Neuronal stem cell (in vitro differentiated cells): ENCODE results near the gene DLX6.

Experiments used
- DNase-seq: peaks from one replicate; pipeline ENCODE4 v3.0.0-alpha.2; 2013; ENCODE audit warnings: low spot score
- H2AFZ ChIP-seq: one replicate; pipeline ENCODE4 v1.6.1; 2013; ENCODE audit warnings: mild to moderate bottlenecking, low read length, inconsistent platforms
- H2AK5ac ChIP-seq: 2 replicates; pipeline ENCODE4 v1.6.1; 2013; ENCODE audit warnings: low read depth, mild to moderate bottlenecking, inconsistent platforms, low read length, moderate library complexity, mixed read lengths
- H2BK120ac ChIP-seq: 2 replicates; pipeline ENCODE4 v1.6.1; 2013; ENCODE audit warnings: low read depth, mild to moderate bottlenecking, inconsistent platforms, low read length, moderate library complexity, mixed read lengths
- H2BK12ac ChIP-seq: one replicate; pipeline ENCODE4 v1.6.1; 2013; ENCODE audit warnings: low read length, inconsistent platforms
- H2BK15ac ChIP-seq: 2 replicates; pipeline ENCODE4 v1.6.1; 2013; ENCODE audit warnings: mild to moderate bottlenecking, low read length, inconsistent platforms, mixed read lengths
- H2BK5ac ChIP-seq: one replicate; pipeline ENCODE4 v1.6.1; 2013; ENCODE audit warnings: inconsistent platforms, mild to moderate bottlenecking, low read length, moderate library complexity
- H3K14ac ChIP-seq: one replicate; pipeline ENCODE4 v1.6.1; 2013; ENCODE audit warnings: low read length, inconsistent platforms
- H3K18ac ChIP-seq: 2 replicates; pipeline ENCODE4 v1.6.1; 2013; ENCODE audit warnings: low read length, inconsistent platforms
- H3K23ac ChIP-seq: 2 replicates; pipeline ENCODE4 v1.6.1; 2013; ENCODE audit warnings: low read depth, mild to moderate bottlenecking, mixed read lengths, low read length, inconsistent platforms; ENCODE audit not compliant: poor library complexity
- H3K27ac ChIP-seq: replicated peaks from 3 replicates; pipeline ENCODE4 v1.5.1; 2013; ENCODE audit warnings: low read length, inconsistent platforms
- H3K27me3 ChIP-seq, 3 experiments: 2 replicates each; pipeline ENCODE4 v1.6.1; 2013; ENCODE audit warnings: low read length in 3 of 3, mild to moderate bottlenecking in 2 of 3, inconsistent platforms in 1 of 3, low read depth in 1 of 3, mixed read lengths in 1 of 3, moderate library complexity in 1 of 3; ENCODE audit not compliant: control insufficient read depth in 3 of 3, insufficient read depth in 3 of 3
- H3K36me3 ChIP-seq, 2 donors: replicated peaks in 1 of 2; 2 replicates each; pipeline ENCODE4 v1.6.1; 2013; ENCODE audit warnings: low read length in 2 of 2; ENCODE audit not compliant: control insufficient read depth in 2 of 2, insufficient read depth in 2 of 2
- H3K4ac ChIP-seq: 2 replicates; pipeline ENCODE4 v1.6.1; 2013; ENCODE audit warnings: inconsistent platforms, mild to moderate bottlenecking, low read length, moderate library complexity
- H3K4me1 ChIP-seq, 2 donors: 1 replicate in 1 of 2; 2 replicates in 1 of 2; pipeline ENCODE4 v1.6.1; 2013; ENCODE audit warnings: low read length in 2 of 2, low read depth in 1 of 2; ENCODE audit not compliant: control insufficient read depth in 2 of 2, insufficient read depth in 1 of 2
- H3K4me2 ChIP-seq: one replicate; pipeline ENCODE4 v1.6.1; 2013; ENCODE audit warnings: mild to moderate bottlenecking, low read length, inconsistent platforms; ENCODE audit not compliant: insufficient read depth, poor library complexity, severe bottlenecking
- H3K4me3 ChIP-seq, 2 donors: 2 replicates each; pipeline ENCODE4 v1.5.1; 2013; ENCODE audit warnings: low read length in 2 of 2, mild to moderate bottlenecking in 2 of 2, inconsistent platforms in 1 of 2, moderate library complexity in 1 of 2
- H3K79me1 ChIP-seq: one replicate; pipeline ENCODE4 v1.6.1; 2013; ENCODE audit warnings: low read depth, mild to moderate bottlenecking, inconsistent platforms, low read length, moderate library complexity
- H3K9ac ChIP-seq: one replicate; pipeline ENCODE4 v1.6.1; 2013; ENCODE audit warnings: mild to moderate bottlenecking, low read depth, low read length, inconsistent platforms; ENCODE audit not compliant: poor library complexity
- H3K9me3 ChIP-seq, 2 donors: replicated peaks in 1 of 2; 2 replicates each; pipeline versions ENCODE3 to v1.6.1; 2013; ENCODE audit warnings: low read length in 2 of 2, mild to moderate bottlenecking in 2 of 2, inconsistent platforms in 1 of 2, low read depth in 1 of 2, mixed read lengths in 1 of 2, moderate library complexity in 1 of 2; ENCODE audit not compliant: control insufficient read depth in 2 of 2, insufficient read depth in 1 of 2
- H4K8ac ChIP-seq: one replicate; pipeline ENCODE4 v1.6.1; 2013; ENCODE audit warnings: low read depth, mild to moderate bottlenecking, inconsistent platforms, low read length, moderate library complexity
- H4K91ac ChIP-seq: one replicate; pipeline ENCODE4 v1.6.1; 2013; ENCODE audit warnings: low read length, low read depth, mild to moderate bottlenecking, inconsistent platforms; ENCODE audit not compliant: poor library complexity
- WGBS, 2 donors: extraction: QIAGEN DNeasy Blood & Tissue Kit; methylation state at CpG; one replicate each; pipeline ENCODE4 v1.1.7; 2013; ENCODE audit warnings: missing lambda C conversion rate in 2 of 2, mixed read lengths in 1 of 2; ENCODE audit not compliant: insufficient read length in 2 of 2, insufficient replicate concordance in 1 of 2; ENCODE audit errors: extremely low coverage in 2 of 2; 5-methylcytosine and 5-hydroxymethylcytosine counted together

DLX6 gene

DNA sequence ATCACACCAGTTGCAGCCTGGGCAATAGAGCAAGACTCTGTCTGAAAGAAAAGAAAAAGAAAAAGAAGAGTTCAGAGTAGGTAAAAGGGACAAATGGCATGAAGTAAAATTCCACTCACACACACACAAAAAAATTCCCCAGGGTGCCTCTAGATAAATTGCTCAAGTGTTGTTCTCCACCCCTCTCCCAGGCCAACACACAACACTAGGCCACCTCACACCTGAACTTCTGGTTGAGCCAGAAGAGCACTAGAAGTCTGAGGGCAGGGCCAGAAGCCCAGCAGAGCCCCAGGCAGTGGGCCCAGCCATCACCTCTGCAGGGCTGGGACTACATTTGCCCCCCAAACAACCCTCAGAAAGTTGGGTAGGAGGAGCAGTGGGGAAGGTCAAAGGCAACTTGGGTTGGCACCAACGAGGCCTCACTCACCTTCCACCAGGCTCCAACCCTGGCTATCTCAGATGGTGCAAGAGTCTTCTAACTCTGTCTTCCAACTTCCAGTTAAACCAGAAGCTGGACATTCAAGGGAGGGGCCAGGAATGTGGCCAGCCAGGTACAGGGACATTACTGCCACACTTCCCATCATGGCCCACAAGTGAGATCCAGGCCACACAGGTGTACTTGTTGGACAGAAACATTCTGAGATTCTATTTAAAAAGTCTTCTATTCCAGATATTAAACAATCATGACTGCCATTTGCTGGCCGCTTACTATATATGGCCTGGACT lies 25.6 kb upstream of the DLX6 start:
- no peak overlapping the region for H3K4ac ChIP-seq
- WGBS, 2 donors: no CpG with 5 or more reads among the region's 2 CpGs
- no peak overlapping the region for H2BK12ac ChIP-seq
- H3K4me2 ChIP-seq: no peak overlapping the region
- H3K27ac ChIP-seq: no peak overlapping the region
- H2BK15ac ChIP-seq: no peak overlapping the region
- no peak overlapping the region for H2AK5ac ChIP-seq
- no peaks in the 10 kb centered on the region for H3K4me1 ChIP-seq
- H3K79me1 ChIP-seq: no peaks in the 10 kb centered on the region
- H3K9me3 ChIP-seq: no peaks in the 10 kb centered on the region
- H4K8ac ChIP-seq: no peak overlapping the region
- no peak overlapping the region for H3K9ac ChIP-seq
- H2AFZ ChIP-seq: no peak overlapping the region
- H3K4me3 ChIP-seq: peak overlapping the region in 1 of 2 donors; percentile 60
- H3K18ac ChIP-seq: no peak overlapping the region
- no peak overlapping the region for H4K91ac ChIP-seq
- no peak overlapping the region for H3K14ac ChIP-seq
- H3K23ac ChIP-seq: no peak overlapping the region
- no peak overlapping the region for H2BK5ac ChIP-seq
- no peaks in the 10 kb centered on the region for H3K27me3 ChIP-seq
- no peak for DNase-seq
- H3K36me3 ChIP-seq: no peaks in the 10 kb centered on the region
- H2BK120ac ChIP-seq: no peak overlapping the region

DNA sequence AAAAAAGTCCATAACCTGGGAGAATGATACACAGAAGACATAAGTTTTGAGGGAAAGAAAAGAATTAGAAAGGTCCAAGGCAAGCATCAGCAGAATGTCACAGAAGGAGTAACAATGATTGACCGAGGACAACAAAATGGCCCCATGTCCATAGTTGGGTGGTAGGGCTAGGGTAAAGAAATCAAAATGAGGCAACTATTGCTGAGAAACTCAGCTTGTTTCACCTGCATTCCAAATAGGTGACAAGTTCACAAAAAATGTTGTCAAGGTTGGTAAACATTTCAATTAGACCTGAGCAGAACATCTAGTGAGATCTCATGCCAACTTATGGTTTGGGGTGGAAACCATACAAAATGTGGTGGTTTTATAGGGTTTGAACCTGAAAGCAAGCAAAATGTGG lies 22.8 kb upstream of the DLX6 start:
- Histone ChIP-seq H3K9ac (no peak overlapping the region), H4K8ac (no peak overlapping the region), H3K79me1 (no peaks in the 10 kb centered on the region), H3K14ac (no peak overlapping the region), H3K4me3 (no peak overlapping the region), H3K27me3 (peaks cover 0 to 20% (median 0%) of the 10 kb centered on the region in 3 experiments), H4K91ac (no peak overlapping the region), H3K9me3 (no peaks in the 10 kb centered on the region), H3K4me2 (no peak overlapping the region), H3K4me1 (no peaks in the 10 kb centered on the region), H2AFZ (no peak overlapping the region), H3K23ac (no peak overlapping the region), H2BK5ac (no peak overlapping the region), H3K4ac (no peak overlapping the region), H3K18ac (no peak overlapping the region), H3K36me3 (no peaks in the 10 kb centered on the region), H2AK5ac (no peak overlapping the region), H3K27ac (no peak overlapping the region), H2BK120ac (no peak overlapping the region), H2BK15ac (no peak overlapping the region), H2BK12ac (no peak overlapping the region)
- DNase-seq: no peak
- WGBS, 2 donors: no CpG with 5 or more reads among the region's 1 CpG

DNA sequence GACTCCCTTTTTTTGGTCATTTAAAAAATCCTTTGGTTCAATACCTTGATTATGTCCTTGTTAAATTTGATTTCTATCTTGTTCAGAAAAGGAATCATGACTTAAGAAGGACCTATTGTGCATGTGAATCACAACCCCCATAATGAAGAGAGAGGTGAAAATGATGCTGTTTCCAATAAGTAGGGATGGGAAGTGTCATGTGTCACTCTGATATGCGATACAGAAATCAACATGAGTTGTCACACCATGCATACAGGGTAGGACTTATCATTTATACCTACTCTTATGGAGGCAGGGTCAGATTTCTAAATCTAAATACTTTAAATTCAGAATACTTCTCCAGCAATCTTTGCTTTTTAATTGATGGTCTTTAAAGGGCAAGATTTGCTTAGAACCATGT lies 19.4 kb upstream of the DLX6 start:
- Histone ChIP-seq H3K18ac (no peak overlapping the region), H2BK5ac (no peak overlapping the region), H3K23ac (no peak overlapping the region), H3K36me3 (no peaks in the 10 kb centered on the region), H3K9me3 (no peaks in the 10 kb centered on the region), H3K27ac (no peak overlapping the region), H3K4ac (no peak overlapping the region), H4K91ac (no peak overlapping the region), H3K14ac (no peak overlapping the region), H3K9ac (no peak overlapping the region), H2BK12ac (no peak overlapping the region), H3K4me1 (peaks cover 0 to 9% of the 10 kb centered on the region in 2 donors), H3K79me1 (no peaks in the 10 kb centered on the region), H3K4me2 (no peak overlapping the region), H3K4me3 (no peak overlapping the region), H2AK5ac (no peak overlapping the region), H2BK15ac (no peak overlapping the region), H4K8ac (no peak overlapping the region), H2AFZ (no peak overlapping the region), H2BK120ac (no peak overlapping the region), H3K27me3 (peaks cover 12 to 54% (median 22%) of the 10 kb centered on the region in 3 experiments)
- no CpG with 5 or more reads among the region's 1 CpG for WGBS, 2 donors
- DNase-seq: no peak

DNA sequence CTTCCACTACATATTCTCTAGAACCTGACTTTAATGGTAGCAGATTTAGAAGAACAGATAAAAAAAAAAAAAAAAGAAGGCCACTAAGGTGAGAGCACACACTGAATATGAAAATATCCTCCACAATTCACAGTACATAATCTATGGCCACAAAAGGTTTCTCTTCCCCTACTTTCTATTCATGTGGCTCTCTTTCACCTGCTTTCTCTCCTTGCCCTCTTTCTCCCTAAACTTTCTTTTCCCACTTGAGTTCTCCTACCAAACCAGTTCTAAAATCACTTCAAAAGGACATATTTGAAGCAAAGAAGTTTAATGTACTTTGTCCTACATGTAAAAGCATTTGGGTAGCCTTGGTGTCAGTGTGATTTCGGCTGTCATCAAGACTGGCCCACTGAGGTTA lies 18.5 kb upstream of the DLX6 start:
- Histone ChIP-seq H3K36me3 (no peaks in the 10 kb centered on the region), H4K91ac (no peak overlapping the region), H3K18ac (no peak overlapping the region), H3K4me3 (no peak overlapping the region), H2AK5ac (no peak overlapping the region), H2BK5ac (no peak overlapping the region), H3K4ac (no peak overlapping the region), H3K4me2 (no peak overlapping the region), H2BK12ac (no peak overlapping the region), H2BK15ac (no peak overlapping the region), H3K27me3 (peaks cover 14 to 63% (median 26%) of the 10 kb centered on the region in 3 experiments), H3K9me3 (no peaks in the 10 kb centered on the region), H3K23ac (no peak overlapping the region), H3K27ac (no peak overlapping the region), H2AFZ (no peak overlapping the region), H3K4me1 (peaks cover 0 to 9% of the 10 kb centered on the region in 2 donors), H3K14ac (no peak overlapping the region), H4K8ac (no peak overlapping the region), H3K79me1 (no peaks in the 10 kb centered on the region), H3K9ac (no peak overlapping the region), H2BK120ac (no peak overlapping the region)
- DNase-seq: no peak
- WGBS, 2 donors: no CpG with 5 or more reads among the region's 1 CpG
